Measurements from ENCODE around the gene TERT.
A peak's percentile ranks its signal among the peaks of the same experiment; 100 is the strongest.
"Not testable (repeated sequence)": the region's sequence is repeated elsewhere in the genome, so short reads cannot be mapped to it uniquely, and the experiment has no call there.

Gene TERT

DNA sequence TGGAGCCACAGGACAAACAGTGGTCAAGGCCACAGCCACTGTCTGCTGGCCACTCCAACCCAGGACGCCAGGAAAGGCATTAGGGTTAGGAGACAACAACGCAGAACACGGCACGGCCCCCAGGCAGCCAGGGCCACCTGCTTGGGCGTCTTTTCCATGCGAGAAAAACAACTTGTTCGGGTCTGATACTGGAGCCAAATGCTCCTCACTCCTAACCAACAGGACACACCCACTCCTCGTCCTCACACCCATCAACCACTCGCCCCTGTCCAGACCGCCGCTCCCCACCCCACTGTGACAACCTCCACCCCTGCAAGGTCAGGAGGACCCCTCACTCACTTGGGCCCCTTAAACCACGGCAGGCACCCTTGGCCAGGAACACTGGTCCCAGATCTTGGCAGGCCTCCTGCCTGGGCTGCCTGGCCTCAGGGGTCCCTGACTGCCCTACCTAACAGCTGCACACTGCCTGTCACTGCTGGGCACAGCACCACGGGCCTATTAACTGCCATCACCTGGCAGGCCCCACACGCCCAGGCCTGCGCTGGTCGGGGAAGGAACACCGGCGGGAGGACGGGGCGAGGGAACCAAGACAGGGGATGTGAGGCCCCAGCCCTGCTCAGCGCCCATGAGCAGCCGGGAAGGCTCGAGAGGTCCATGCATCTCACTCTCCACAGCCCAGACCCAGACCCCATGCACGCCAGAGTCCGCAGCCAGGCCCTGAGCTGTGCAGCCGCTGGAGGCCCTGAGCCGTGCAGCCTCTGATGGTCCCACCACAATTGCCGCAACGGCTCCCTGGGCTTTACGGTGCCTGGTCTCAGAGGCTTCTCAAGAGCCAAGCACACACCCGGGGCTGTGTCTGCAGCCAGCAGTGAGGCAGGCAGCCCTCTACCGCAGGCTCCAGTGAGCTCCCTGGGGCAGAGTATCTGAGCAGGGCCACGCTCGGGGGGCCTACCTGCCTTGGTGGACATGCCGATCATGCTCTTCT, 36.3 kb upstream of the TERT start:
- no peak for DNase-seq

DNA sequence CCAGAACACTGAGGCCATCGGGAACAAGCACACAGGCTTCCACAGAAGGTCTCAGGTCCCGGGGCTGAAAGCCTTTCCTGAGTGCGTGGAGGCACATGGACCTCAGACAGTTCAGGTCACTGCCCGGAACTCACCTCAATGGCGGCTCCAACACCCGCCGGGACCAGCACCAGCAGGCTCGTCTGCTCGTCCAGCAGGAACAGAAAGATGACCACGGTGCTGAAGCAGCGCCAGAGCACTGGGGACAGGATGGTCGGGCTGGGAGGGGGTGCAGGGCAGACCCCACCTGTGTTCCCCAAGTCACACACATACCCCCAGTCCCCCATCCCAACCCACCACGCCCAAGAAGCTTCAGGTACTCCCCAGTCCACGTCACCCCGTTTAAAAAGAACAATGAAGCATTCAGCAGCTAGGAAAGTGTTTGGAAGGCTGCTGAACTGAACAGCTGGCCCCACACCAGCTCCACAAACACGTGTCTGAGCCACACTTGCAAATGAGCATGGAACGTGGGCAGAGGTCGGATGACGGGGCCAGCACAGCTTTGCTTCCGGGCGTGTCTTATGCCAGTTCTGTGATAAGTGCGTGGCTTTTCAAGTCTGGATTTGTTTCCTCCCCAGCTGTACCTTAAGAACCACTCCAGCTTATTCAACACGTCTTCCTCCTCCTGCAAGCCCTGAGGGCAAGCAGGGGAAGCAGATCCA, 35.4 kb upstream of the TERT start:
- no peak for DNase-seq

DNA sequence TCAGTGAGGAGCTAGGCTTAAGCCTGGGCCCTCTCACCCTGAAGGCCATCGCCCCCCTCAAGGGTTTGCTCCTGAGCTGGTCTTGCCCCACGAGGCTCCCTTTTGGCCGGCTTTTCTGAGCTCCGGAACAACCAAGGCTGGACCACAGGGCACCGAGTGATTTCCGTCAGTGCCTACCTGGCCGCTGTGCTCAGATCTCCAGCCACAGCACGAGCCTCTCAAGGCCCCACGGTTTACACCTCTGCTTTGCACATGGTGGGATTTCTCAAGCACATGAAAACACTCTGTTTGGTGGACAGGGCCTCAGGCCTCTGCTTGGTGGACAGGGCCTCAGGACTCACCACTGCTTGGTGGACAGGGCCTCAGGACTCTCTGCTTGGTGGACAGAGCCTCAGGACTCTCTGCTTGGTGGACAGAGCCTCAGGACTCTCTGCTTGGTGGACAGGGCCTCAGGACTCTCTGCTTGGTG, 34.3 kb upstream of the TERT start:
- DNase-seq, result no peak

- DNase-seq, result peak; percentile 50
Measured at GRCh38 chr5:1328237-1329110, 33.6 kb upstream of the TERT start.

DNA sequence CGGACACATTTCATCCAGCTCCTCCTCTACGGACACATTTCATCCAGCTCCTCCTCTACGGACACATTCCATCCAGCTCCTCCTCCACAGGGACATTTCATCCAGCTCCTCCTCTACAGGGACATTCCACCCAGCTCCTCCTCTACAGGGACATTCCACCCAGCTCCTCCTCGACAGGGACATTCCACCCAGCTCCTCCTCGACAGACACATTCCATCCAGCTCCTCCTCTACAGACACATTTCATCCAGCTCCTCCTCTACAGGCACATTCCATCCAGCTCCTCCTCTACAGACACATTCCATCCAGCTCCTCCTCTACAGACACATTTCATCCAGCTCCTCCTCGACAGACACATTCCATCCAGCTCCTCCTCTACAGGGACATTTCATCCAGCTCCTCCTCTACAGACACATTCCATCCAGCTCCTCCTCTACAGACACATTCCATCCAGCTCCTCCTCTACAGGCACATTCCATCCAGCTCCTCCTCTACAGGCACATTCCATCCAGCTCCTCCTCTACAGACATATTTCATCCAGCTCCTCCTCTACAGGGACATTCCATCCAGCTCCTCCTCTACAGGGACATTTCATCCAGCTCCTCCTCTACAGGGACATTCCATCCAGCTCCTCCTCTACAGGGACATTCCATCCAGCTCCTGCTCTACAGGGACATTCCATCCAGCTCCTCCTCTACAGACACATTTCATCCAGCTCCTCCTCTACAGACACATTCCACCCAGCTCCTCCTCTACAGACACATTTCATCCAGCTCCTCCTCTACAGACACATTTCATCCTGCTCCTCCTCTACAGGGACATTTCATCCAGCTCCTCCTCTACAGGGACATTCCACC, 32.3 kb upstream of the TERT start:
- DNase-seq, result peak; percentile 56

DNA sequence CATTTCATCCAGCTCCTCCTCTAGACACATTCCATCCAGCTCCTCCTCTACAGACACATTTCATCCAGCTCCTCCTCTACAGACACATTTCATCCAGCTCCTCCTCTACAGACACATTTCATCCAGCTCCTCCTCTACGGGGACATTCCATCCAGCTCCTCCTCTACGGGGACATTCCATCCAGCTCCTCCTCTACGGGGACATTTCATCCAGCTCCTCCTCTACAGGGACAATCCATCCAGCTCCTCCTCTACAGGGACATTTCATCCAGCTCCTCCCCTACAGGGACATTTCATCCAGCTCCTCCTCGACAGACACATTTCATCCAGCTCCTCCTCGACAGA, 31.6 kb upstream of the TERT start:
- not testable (repeated sequence) for DNase-seq

GRCh38 chr5:1325870-1326531, 31.1 kb upstream of the TERT start:
- DNase-seq, result peak; percentile 45

GRCh38 chr5:1325191-1325741, 30.4 kb upstream of the TERT start:
- no peak for DNase-seq

DNA sequence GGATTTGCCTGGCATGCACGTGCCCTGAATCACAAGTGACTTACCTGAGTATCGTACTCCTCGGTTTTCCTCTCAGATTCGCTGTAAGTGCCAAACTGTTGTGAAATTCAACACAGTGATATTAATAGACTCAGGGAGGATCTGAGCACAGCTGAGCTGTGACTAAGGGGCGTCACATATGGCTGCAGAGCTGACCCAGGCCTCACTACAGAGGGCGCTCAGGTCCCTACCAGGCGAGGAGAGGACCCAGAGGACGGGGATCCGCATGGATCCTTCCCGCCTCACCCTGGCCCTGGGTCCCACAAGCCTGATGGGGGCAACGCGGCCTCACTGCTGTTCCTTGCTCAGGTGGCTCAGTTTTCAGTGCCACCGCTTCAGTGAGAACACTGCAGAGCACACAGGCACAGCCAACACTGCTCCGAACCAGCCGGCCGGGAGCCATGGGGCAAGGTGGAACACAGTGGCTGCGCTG, 29.9 kb upstream of the TERT start:
- DNase-seq, result no peak

GRCh38 chr5:1324301-1324700, 29.4 kb upstream of the TERT start:
- no peak for DNase-seq

DNA sequence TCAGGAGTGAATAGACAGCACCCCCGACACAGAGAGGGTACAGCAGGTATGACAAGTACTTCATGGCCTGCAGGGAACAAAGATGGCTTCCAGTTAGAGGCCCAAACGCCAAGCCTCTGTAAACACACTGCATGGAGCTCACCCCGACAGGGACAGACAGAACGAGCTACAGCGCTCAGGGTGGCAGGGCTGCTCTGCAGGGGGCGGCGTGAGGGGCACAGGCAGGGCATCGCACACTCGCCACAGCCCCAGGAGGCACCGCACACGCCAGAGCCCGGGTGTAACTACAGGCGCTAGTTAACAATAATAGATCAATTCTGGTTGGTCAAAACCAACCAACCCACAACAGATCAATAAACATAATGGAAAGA, 28.9 kb upstream of the TERT start:
- no peak for DNase-seq

DNA sequence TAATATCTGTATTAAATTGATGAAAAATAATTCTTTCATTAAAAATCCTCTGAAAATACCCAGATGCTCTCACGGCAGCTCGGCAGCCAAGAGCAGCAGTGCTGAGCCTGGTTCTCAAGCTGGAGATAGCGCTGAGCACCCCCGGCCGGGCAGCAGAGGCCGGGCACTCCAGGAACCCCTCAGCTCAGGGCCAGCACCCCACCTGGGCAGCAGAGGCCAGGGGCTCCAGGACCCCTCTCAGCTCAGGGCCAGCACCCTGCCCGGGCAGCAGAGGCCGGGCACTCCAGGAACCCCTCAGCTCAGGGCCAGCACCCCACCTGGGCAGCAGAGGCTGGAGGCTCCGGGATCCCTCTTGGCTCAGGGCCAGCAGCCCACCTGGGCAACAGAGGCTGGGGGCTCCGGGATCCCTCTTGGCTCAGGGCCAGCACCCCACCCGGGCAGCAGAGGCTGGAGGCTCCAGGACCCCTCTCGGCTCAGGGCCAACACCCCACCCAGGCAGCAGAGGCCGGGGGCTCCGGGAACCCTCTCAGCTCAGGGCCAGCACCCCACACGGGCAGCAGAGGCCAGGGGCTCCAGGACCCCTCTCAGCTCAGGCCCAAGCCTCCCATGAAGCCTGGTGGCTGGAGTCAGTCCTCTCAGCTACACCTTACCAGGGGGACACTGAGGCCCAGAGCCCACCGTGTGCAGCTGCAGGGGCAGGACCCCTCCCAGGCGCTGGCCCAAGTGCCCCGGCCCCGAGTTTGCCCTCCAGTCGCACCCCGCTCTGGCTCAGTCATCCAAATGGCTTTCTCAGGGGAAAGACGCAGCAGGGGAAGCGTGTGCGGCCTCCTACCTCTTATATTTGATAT, 28.3 kb upstream of the TERT start:
- DNase-seq, result no peak

DNA sequence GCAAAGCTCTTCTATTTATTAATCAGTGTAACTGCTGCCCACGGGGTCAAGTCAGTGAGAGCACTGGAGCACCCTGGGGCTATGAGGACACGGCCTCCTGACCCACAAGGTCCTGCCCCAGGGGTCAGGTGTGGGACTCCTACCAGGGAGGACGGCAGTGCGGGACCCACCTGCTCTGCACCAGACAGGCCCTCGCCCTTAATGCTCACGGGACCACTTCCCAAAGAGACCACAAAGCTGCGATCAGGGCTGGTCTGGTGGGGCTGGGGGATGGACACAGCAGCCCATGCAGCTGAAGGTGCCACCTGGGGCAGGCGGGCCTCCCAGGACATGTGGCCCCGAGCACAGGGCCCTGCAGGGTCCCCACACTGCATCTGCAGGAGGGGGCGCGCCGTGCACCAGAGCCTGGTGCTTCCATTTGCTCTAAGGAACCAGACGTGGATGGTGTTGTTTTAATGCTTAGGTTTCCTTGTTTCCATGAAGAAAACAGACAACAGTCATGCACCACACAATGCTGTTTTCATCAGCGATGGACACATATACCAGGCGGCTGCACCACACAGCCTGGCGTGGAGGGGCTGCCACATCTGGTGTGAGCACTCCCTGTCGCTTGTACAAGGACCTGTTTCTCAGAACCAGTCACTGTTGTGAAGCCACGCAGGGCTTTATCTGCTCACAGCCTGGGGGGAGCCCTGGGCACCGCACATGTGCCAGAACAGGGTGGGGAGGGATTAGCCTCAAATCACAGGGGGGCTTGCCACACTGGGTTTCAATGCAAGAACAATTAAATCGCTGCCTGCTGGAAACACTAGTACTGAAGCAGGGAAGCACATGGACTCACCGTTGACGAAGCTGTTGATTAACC, 27.4 kb upstream of the TERT start:
- DNase-seq, result no peak

GRCh38 chr5:1321576-1321975, 26.7 kb upstream of the TERT start:
- no peak for DNase-seq

- DNase-seq, result no peak
Measured at GRCh38 chr5:1320436-1321344, 25.8 kb upstream of the TERT start.

DNA sequence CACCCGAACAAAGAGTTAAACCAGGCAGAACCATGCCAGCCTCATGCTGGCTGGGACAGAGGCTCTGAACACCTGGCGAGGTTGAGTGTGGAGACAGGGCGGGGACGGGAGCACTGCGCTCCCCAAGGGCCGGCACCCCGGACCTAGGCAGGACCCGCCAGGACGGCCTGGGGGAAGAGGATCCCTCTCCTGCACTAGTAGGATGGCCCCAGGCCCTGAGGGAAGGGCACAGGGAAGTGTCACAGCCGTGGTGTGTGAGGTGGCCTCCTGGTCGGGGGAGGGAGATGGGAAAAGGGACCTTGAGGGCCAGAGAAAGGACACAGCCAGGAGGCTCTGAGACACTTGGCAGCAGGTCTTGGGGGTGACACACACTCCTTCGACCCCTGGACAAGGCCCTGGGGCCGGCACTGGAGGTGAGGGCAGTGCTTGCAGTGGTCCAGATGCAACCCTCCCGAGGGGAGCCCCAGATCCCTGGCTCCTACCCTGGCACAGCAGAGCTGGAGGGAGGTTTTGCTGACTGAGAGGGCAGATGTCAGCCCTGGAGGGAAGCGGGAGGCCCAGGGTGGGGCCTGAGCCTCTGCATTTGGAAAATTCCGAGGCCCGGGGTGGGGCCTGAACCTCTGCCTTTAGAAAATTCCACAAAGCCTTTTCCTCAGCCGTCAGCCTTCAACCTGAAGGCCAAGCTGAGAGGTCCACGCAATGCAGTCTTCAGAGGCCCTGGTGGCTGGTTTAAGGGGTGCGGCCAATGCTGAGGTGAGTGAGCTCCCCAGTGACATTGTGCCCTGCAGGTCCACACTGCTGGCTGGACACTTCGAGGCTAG, 24.8 kb upstream of the TERT start:
- DNase-seq, result no peak

GRCh38 chr5:1318659-1319251, 23.9 kb upstream of the TERT start:
- DNase-seq, result no peak

Data from fibroblast of skin of right quadriceps (primary cell).